Trophoblast cell (in vitro differentiated cells and primary cell): ENCODE results near the gene CHCHD6.
A peak's percentile ranks its signal among the peaks of the same experiment; 100 is the strongest.

Experiments used
- DNase-seq, 2 donors: peaks; one replicate each; pipeline ENCODE4 v3.0.0-alpha.2; 2016
- H2AFZ ChIP-seq: 2 replicates; pipeline ENCODE4 v1.6.1; 2013; ENCODE audit warnings: low read length, moderate library complexity, mild to moderate bottlenecking; ENCODE audit not compliant: insufficient read depth, poor library complexity
- H2AK5ac ChIP-seq: 2 replicates; pipeline ENCODE4 v1.6.1; 2013; ENCODE audit warnings: mild to moderate bottlenecking, low read length
- H2BK120ac ChIP-seq: 2 replicates; pipeline ENCODE4 v1.6.1; 2013; ENCODE audit warnings: low read length, mild to moderate bottlenecking, moderate library complexity; ENCODE audit not compliant: insufficient read depth, poor library complexity
- H2BK12ac ChIP-seq: 2 replicates; pipeline ENCODE4 v1.6.1; 2013; ENCODE audit warnings: mild to moderate bottlenecking, low read length, moderate library complexity
- H2BK5ac ChIP-seq: 2 replicates; pipeline ENCODE4 v1.6.1; 2013; ENCODE audit warnings: low read length, low read depth, moderate library complexity, mild to moderate bottlenecking; ENCODE audit not compliant: poor library complexity
- H3K14ac ChIP-seq: 2 replicates; pipeline ENCODE4 v1.6.1; 2013; ENCODE audit warnings: mild to moderate bottlenecking, low read length
- H3K18ac ChIP-seq: 2 replicates; pipeline ENCODE4 v1.6.1; 2013; ENCODE audit warnings: mild to moderate bottlenecking, low read length
- H3K23ac ChIP-seq: 2 replicates; pipeline ENCODE4 v1.6.1; 2013; ENCODE audit warnings: low read length
- H3K27ac ChIP-seq: 2 replicates; pipeline ENCODE4 v1.5.1; 2013; ENCODE audit warnings: low read depth, mild to moderate bottlenecking, inconsistent platforms, low read length, moderate library complexity
- H3K27me3 ChIP-seq: 2 replicates; pipeline ENCODE4 v1.6.1; 2013; ENCODE audit warnings: inconsistent platforms, mild to moderate bottlenecking, low read length, moderate library complexity; ENCODE audit not compliant: insufficient read depth
- H3K36me3 ChIP-seq, 2 experiments: 1 replicate in 1 of 2; 2 replicates in 1 of 2; pipeline ENCODE4 v1.6.1; 2013; ENCODE audit warnings: low read length in 2 of 2, mild to moderate bottlenecking in 2 of 2, moderate library complexity in 1 of 2; ENCODE audit not compliant: insufficient read depth in 2 of 2, control insufficient read depth in 1 of 2
- H3K4ac ChIP-seq: 2 replicates; pipeline ENCODE4 v1.6.1; 2013; ENCODE audit warnings: low read depth, mild to moderate bottlenecking, low read length, moderate library complexity
- H3K4me1 ChIP-seq, 2 experiments: 1 replicate in 1 of 2; 2 replicates in 1 of 2; pipeline ENCODE4 v1.6.1; 2013; ENCODE audit warnings: low read length in 2 of 2, mild to moderate bottlenecking in 2 of 2, moderate library complexity in 1 of 2; ENCODE audit not compliant: insufficient read depth in 2 of 2, control insufficient read depth in 1 of 2
- H3K4me2 ChIP-seq: 2 replicates; pipeline ENCODE4 v1.6.1; 2013; ENCODE audit warnings: inconsistent platforms, mild to moderate bottlenecking, low read length, moderate library complexity
- H3K4me3 ChIP-seq: 2 replicates; pipeline ENCODE4 v1.5.1; 2013; ENCODE audit warnings: mild to moderate bottlenecking, low read depth, low read length, inconsistent platforms
- H3K79me1 ChIP-seq: one replicate; pipeline ENCODE4 v1.6.1; 2013; ENCODE audit warnings: low read length
- H3K79me2 ChIP-seq: 2 replicates; pipeline ENCODE4 v1.6.1; 2013; ENCODE audit warnings: low read length, mild to moderate bottlenecking; ENCODE audit not compliant: control insufficient read depth, insufficient read depth, poor library complexity
- H3K9ac ChIP-seq: 2 replicates; pipeline ENCODE4 v1.6.1; 2013; ENCODE audit warnings: mild to moderate bottlenecking, low read length
- H3K9me3 ChIP-seq: 2 replicates; pipeline ENCODE4 v1.6.1; 2013; ENCODE audit warnings: low read depth, mild to moderate bottlenecking, control low read depth, inconsistent platforms, low read length; ENCODE audit not compliant: insufficient read depth
- H4K12ac ChIP-seq: 2 replicates; pipeline ENCODE4 v1.6.1; 2013; ENCODE audit warnings: low read depth, mild to moderate bottlenecking, low read length, moderate library complexity
- H4K8ac ChIP-seq: 2 replicates; pipeline ENCODE4 v1.6.1; 2013; ENCODE audit warnings: low read depth, mild to moderate bottlenecking, low read length, moderate library complexity
- H4K91ac ChIP-seq: one replicate; pipeline ENCODE4 v1.6.1; 2013; ENCODE audit warnings: low read depth, mild to moderate bottlenecking, low read length, moderate library complexity
- WGBS: extraction: QIAGEN DNeasy Blood & Tissue Kit; methylation state at CpG from one replicate; pipeline ENCODE4 v1.1.7; 2013; ENCODE audit warnings: missing lambda C conversion rate; ENCODE audit not compliant: insufficient read length, insufficient coverage; ENCODE audit errors: extremely low coverage; 5-methylcytosine and 5-hydroxymethylcytosine counted together

Gene CHCHD6

GRCh38 chr3:127005864-127006500, 301.9 kb downstream of the CHCHD6 start:
- DNase-seq = no peak
- H3K9ac ChIP-seq = no peak overlapping the region
- H4K8ac ChIP-seq = no peak overlapping the region
- peaks cover 36 to 39% of the 10 kb centered on the region in 2 experiments for H3K36me3 ChIP-seq
- no peak overlapping the region for H3K23ac ChIP-seq
- H3K4ac ChIP-seq = no peak overlapping the region
- no CpG with 5 or more reads among the region's 17 CpGs for WGBS
- H2AK5ac ChIP-seq = no peak overlapping the region
- H2BK12ac ChIP-seq = no peak overlapping the region
- H3K27ac ChIP-seq = no peak overlapping the region
- no peaks in the 10 kb centered on the region for H3K9me3 ChIP-seq
- H3K4me3 ChIP-seq = peak overlapping the region; percentile 19
- H3K79me1 ChIP-seq = peaks cover 7% of the 10 kb centered on the region
- peak overlapping the region; percentile 5 for H2BK5ac ChIP-seq
- H3K18ac ChIP-seq = peak overlapping the region; percentile 16
- H3K4me1 ChIP-seq = peaks cover 19% of the 10 kb centered on the region in 2 experiments
- H2BK120ac ChIP-seq = no peak overlapping the region
- no peak overlapping the region for H3K4me2 ChIP-seq
- H3K14ac ChIP-seq = peak overlapping the region; percentile 4
- H4K12ac ChIP-seq = no peak overlapping the region
- H4K91ac ChIP-seq = peak overlapping the region; percentile 22
- H3K79me2 ChIP-seq = peaks cover 2% of the 10 kb centered on the region
- H3K27me3 ChIP-seq = no peaks in the 10 kb centered on the region
- no peak overlapping the region for H2AFZ ChIP-seq

DNA sequence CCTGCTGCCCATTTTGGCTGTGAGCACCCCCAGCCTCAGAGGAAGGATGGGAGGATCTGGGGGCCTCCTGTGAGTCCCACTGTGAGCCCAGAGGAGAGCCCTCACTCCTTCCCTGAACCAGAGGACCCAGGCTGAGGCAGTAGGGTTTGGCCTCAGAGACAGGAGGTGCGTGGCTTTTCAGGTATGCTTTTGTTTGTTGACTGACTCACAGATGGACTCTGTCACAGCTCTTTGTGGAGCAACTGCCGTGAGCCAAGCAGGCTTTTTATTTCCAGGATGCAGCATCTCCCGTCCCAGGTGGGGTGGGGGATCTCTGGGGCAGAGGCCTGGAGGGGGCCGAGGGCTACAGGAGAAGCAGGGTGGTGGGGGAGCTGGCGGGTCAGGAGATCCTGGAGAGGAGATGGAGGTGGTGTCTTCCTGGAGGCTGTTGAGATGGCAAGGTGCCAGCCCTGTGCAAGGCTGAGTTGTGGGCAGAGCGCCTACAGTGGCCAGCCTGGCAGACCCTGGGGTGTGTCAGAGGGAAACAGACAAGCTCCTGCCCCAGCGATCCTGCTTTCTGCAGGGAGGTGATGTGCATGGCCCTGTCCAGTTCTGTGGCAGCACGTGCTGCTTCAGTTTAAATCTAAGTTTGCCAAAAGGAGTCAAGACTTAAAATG, 302.9 kb downstream of the CHCHD6 start:
- Histone ChIP-seq H3K23ac (no peak overlapping the region), H2BK12ac (no peak overlapping the region), H3K4ac (no peak overlapping the region), H4K12ac (no peak overlapping the region), H4K91ac (no peak overlapping the region), H2AK5ac (no peak overlapping the region), H2BK120ac (no peak overlapping the region), H2AFZ (no peak overlapping the region), H3K9me3 (peaks cover 1% of the 10 kb centered on the region), H3K27me3 (no peaks in the 10 kb centered on the region), H3K4me1 (peaks cover 14% of the 10 kb centered on the region in 2 experiments), H3K79me1 (peaks cover 5% of the 10 kb centered on the region), H3K4me3 (no peak overlapping the region), H3K79me2 (peaks cover 2% of the 10 kb centered on the region), H3K14ac (no peak overlapping the region), H3K36me3 (peaks cover 37 to 43% of the 10 kb centered on the region in 2 experiments), H2BK5ac (no peak overlapping the region), H4K8ac (no peak overlapping the region), H3K27ac (no peak overlapping the region), H3K9ac (no peak overlapping the region), H3K4me2 (no peak overlapping the region), H3K18ac (no peak overlapping the region)
- WGBS = no CpG with 5 or more reads among the region's 8 CpGs
- DNase-seq = no peak

DNA sequence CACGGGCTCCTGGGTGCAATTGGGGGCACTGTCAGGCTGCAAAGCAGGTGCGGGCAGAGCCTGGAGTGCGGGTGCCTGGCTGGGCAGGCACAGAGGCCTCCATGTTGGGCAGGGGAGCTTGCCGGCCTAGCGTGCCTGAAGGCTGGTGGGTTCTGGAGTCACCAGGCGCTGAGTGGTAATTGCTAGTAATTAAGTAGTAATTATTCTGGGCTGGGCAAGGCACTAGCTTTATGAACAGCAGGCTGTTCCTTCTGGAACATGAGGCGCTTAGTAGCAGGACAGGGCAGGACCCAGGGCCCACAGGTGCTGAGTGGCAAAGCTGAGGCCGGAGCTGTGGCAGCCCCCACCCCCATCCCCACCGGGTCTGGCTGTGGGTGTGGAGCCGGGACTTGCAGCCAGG, 304.2 kb downstream of the CHCHD6 start:
- Histone ChIP-seq H3K9me3 (peaks cover 2% of the 10 kb centered on the region), H3K79me2 (no peaks in the 10 kb centered on the region), H3K4ac (no peak overlapping the region), H2AFZ (no peak overlapping the region), H3K27me3 (no peaks in the 10 kb centered on the region), H3K18ac (no peak overlapping the region), H2BK120ac (no peak overlapping the region), H3K23ac (no peak overlapping the region), H3K79me1 (peaks cover 4% of the 10 kb centered on the region), H3K4me1 (peaks cover 4 to 5% of the 10 kb centered on the region in 2 experiments), H4K12ac (no peak overlapping the region), H3K36me3 (peaks cover 49 to 55% of the 10 kb centered on the region in 2 experiments), H3K27ac (no peak overlapping the region), H4K91ac (no peak overlapping the region), H3K4me2 (no peak overlapping the region), H3K9ac (no peak overlapping the region), H3K4me3 (no peak overlapping the region), H2BK5ac (no peak overlapping the region), H2BK12ac (no peak overlapping the region), H4K8ac (no peak overlapping the region), H3K14ac (no peak overlapping the region), H2AK5ac (no peak overlapping the region)
- DNase-seq = no peak
- WGBS = no CpG with 5 or more reads among the region's 10 CpGs

DNA sequence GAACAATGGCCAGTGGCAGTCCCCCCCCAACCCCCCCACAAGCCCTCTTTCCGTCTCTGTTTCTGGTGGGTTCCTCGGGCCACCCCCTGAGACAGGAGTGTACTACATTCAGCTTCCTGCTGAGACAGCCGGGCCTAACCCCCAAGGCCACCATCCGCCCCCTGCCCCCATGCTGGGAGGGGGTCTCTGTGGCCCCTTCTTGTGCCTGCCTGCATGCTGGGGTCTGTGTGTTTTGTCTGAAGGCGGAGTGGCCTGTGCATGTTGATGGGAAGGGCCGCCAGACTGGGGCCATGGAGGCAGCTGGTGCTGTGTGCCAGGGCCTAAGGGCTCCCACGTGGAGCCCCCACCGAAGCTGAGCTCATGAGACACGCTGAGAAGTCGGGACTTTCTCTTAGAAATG, 305.5 kb downstream of the CHCHD6 start:
- H3K23ac ChIP-seq = no peak overlapping the region
- H3K4me1 ChIP-seq = peaks cover 0 to 5% of the 10 kb centered on the region in 2 experiments
- no CpG with 5 or more reads among the region's 10 CpGs for WGBS
- H4K12ac ChIP-seq = no peak overlapping the region
- no peak overlapping the region for H2BK120ac ChIP-seq
- H3K79me2 ChIP-seq = no peaks in the 10 kb centered on the region
- no peak overlapping the region for H2BK5ac ChIP-seq
- no peak overlapping the region for H2BK12ac ChIP-seq
- no peak overlapping the region for H4K8ac ChIP-seq
- H2AFZ ChIP-seq = no peak overlapping the region
- no peak for DNase-seq
- H3K9me3 ChIP-seq = peaks cover 2% of the 10 kb centered on the region
- H3K14ac ChIP-seq = no peak overlapping the region
- no peak overlapping the region for H3K9ac ChIP-seq
- no peak overlapping the region for H3K4me2 ChIP-seq
- H3K27me3 ChIP-seq = no peaks in the 10 kb centered on the region
- H3K4me3 ChIP-seq = no peak overlapping the region
- H3K4ac ChIP-seq = no peak overlapping the region
- H3K18ac ChIP-seq = no peak overlapping the region
- peaks cover 4% of the 10 kb centered on the region for H3K79me1 ChIP-seq
- H2AK5ac ChIP-seq = no peak overlapping the region
- peaks cover 53 to 60% of the 10 kb centered on the region in 2 experiments for H3K36me3 ChIP-seq
- H4K91ac ChIP-seq = no peak overlapping the region
- no peak overlapping the region for H3K27ac ChIP-seq
